Central memory CD4-positive, alpha-beta T cell (primary cell): ENCODE results near the gene NUDT13.

ENCODE experiments used
- DNase-seq: peaks from one replicate; pipeline ENCODE4 v3.0.0; 2022
- total RNA-seq, 3 experiments: gene quantifications; one replicate each; lab custom pipeline; 2026; lab: John Stamatoyannopoulos, UW

Gene NUDT13
- 1.4 to 4.4 (median 4.1) reads per million in 3 experiments for total RNA-seq

- peak; percentile 54 for DNase-seq
These were observed at the start of gene NUDT13 for GRCh38 chr10:73110345-73110849. Gene NUDT13, plus strand, starts transcription at chr10:73110455. Its CDS starts 3,911 bp downstream, at chr10:73114366.

- peak; percentile 8 for DNase-seq
These were observed 49.3 kb upstream of the NUDT13 start for GRCh38 chr10:73060738-73061635.

- DNase-seq, result no peak
These were observed 48.5 kb upstream of the NUDT13 start for GRCh38 chr10:73061743-73062142.

- DNase-seq, result no peak
These were observed 44.8 kb upstream of the NUDT13 start for GRCh38 chr10:73065441-73065840.

- no peak for DNase-seq
These were observed 36.6 kb upstream of the NUDT13 start for GRCh38 chr10:73073627-73074026.

GRCh38 chr10:73075829-73076228, 34.4 kb upstream of the NUDT13 start:
- DNase-seq, result no peak

- no peak for DNase-seq
These were observed 33.7 kb upstream of the NUDT13 start for GRCh38 chr10:73076360-73077183.

GRCh38 chr10:73079779-73080541, 30.3 kb upstream of the NUDT13 start:
- no peak for DNase-seq

GRCh38 chr10:73083221-73083620, 27.0 kb upstream of the NUDT13 start:
- DNase-seq, result no peak

- no peak for DNase-seq
These were observed 26.0 kb upstream of the NUDT13 start for GRCh38 chr10:73084209-73084608.

GRCh38 chr10:73086816-73087215, 23.4 kb upstream of the NUDT13 start:
- DNase-seq, result no peak

- DNase-seq, result no peak
These were observed 22.0 kb upstream of the NUDT13 start for GRCh38 chr10:73088304-73088703.

- no peak for DNase-seq
These were observed 17.4 kb upstream of the NUDT13 start for GRCh38 chr10:73092830-73093229.

GRCh38 chr10:73093922-73094850, 16.1 kb upstream of the NUDT13 start:
- DNase-seq, result no peak

- DNase-seq, result no peak
These were observed 15.2 kb upstream of the NUDT13 start for GRCh38 chr10:73094986-73095480.

- peak; percentile 47 for DNase-seq
These were observed 14.7 kb upstream of the NUDT13 start for GRCh38 chr10:73095481-73096021.

GRCh38 chr10:73096041-73096448, 14.2 kb upstream of the NUDT13 start:
- DNase-seq, result peak; percentile 71

GRCh38 chr10:73096449-73097304, 13.6 kb upstream of the NUDT13 start, which contains the start of gene P4HA1:
Gene P4HA1, minus strand, starts transcription at chr10:73096866. Its CDS starts 21,983 bp downstream, at chr10:73074883.
- DNase-seq, result peak; percentile 95

- no peak for DNase-seq
These were observed 13.0 kb upstream of the NUDT13 start for GRCh38 chr10:73097305-73097670.

GRCh38 chr10:73099141-73099540, 11.1 kb upstream of the NUDT13 start:
- DNase-seq, result no peak
